ENCODE measurements around the gene CSF3.

- TF ChIP-seq CTCF (IDR thresholded peaks at IDR 0.05) (no peak), POLR2AphosphoS5 (IDR thresholded peaks at IDR 0.05; ENCODE audit: low read depth, low read length) (no peak)
Observed at GRCh38 chr17:40025991-40026815, 11.0 kb downstream of the CSF3 start.
